ELR (cell line): ENCODE results near the gene COL6A2.

Experiments used
- DNase-seq: peaks from one replicate; pipeline ENCODE4 v3.0.0-alpha.2; 2015; ENCODE audit warnings: low read depth

The COL6A2 gene

GRCh38 chr21:46142582-46143473 lies 44.9 kb downstream of the COL6A2 start:
- DNase-seq: no peak

- DNase-seq: peak; percentile 17
Observed at GRCh38 chr21:46144464-46145070, 46.7 kb downstream of the COL6A2 start.

- DNase-seq: no peak
Observed at GRCh38 chr21:46145159-46145839, 47.4 kb downstream of the COL6A2 start.

GRCh38 chr21:46145840-46146691 lies 48.2 kb downstream of the COL6A2 start:
- no peak for DNase-seq

- no peak for DNase-seq
Observed at GRCh38 chr21:46146856-46147255, 48.9 kb downstream of the COL6A2 start.

- DNase-seq: peak; percentile 63
Observed at GRCh38 chr21:46147429-46147828, 49.5 kb downstream of the COL6A2 start.

GRCh38 chr21:46148106-46148505 lies 50.2 kb downstream of the COL6A2 start:
- no peak for DNase-seq

- DNase-seq: no peak
Observed at GRCh38 chr21:46149205-46149901, 51.4 kb downstream of the COL6A2 start.

- DNase-seq: no peak
Observed at GRCh38 chr21:46150073-46150472, 52.2 kb downstream of the COL6A2 start.

- no peak for DNase-seq
Observed at GRCh38 chr21:46150491-46151121, 52.7 kb downstream of the COL6A2 start.

- no peak for DNase-seq
Observed at GRCh38 chr21:46151261-46151988, 53.5 kb downstream of the COL6A2 start.

GRCh38 chr21:46151989-46152926 lies 54.3 kb downstream of the COL6A2 start:
- no peak for DNase-seq

- no peak for DNase-seq
Observed at GRCh38 chr21:46152927-46153246, 55.0 kb downstream of the COL6A2 start.

- peak; percentile 38 for DNase-seq
Observed at GRCh38 chr21:46153247-46154154, 55.6 kb downstream of the COL6A2 start.

- no peak for DNase-seq
Observed at GRCh38 chr21:46154155-46154954, 56.4 kb downstream of the COL6A2 start.

- no peak for DNase-seq
Observed at GRCh38 chr21:46154955-46155513, 57.1 kb downstream of the COL6A2 start.
